ENCODE data around the gene SMYD3.

DNA sequence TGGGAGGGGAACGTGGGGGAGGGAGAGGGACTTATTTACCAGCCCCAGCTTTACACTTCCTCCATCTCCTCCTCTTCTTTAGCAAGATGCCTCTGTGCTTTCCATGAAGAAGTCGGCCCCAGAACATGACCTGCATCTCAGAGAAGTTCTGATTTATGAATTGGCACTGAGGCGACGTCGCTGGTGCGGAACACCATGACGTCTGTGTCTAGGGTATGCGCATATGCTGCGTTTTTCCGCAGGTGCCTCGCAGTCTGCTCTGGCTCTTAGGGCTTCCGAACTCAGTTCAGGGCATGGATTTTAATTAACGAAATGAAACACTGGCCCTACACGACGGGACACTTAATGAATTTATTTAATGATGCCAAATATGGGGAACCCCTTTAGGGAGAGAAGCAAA lies 510.3 kb downstream of the SMYD3 start:
- TF ChIP-seq YY1 (IDR thresholded peaks at IDR 0.05; ENCODE audit: insufficient read depth, insufficient read length) (no peak), ZNF274 (IDR thresholded peaks at IDR 0.05; ENCODE audit: low read depth, low read length) (no peak), SUZ12 (IDR thresholded peaks at IDR 0.05; ENCODE audit: extremely low read depth, insufficient read depth, insufficient read length) (no peak)
